Measurements from ENCODE around the gene SLC8A1.

- peak in 1 of 3 donors; percentile 45 for TF ChIP-seq POLR2A (IDR thresholded peaks at IDR 0.05)
- TF ChIP-seq CTCF (IDR thresholded peaks at IDR 0.05) = no peak
Measured at GRCh38 chr2:40450796-40451430, 977 bp downstream of the SLC8A1 start.
